Skin epidermis (tissue), 12 donors: ENCODE results near the gene DSTN.

ENCODE experiments used
- H3K27ac ChIP-seq, 21 experiments: fragments of 200-600 bp; sonication (generic) in 11 of 21; one replicate each; pipeline ENCODE4 v1.5.0; 2020; ENCODE audit warnings: mild to moderate bottlenecking in 3 of 21, inconsistent platforms in 2 of 21, moderate library complexity in 2 of 21
- H3K4me3 ChIP-seq, 7 experiments: fragments of 200-600 bp; sonication (generic) in 2 of 7; one replicate each; pipeline ENCODE4 v1.5.0; 2020; ENCODE audit warnings: inconsistent platforms in 2 of 7, mild to moderate bottlenecking in 2 of 7, moderate library complexity in 1 of 7

DSTN gene

GRCh38 chr20:17572034-17572638 is 2.3 kb downstream of the DSTN start:
- Histone ChIP-seq H3K27ac (peak overlapping the region in 9 of 21 experiments; percentile 16 to 99 (median 43)), H3K4me3 (peak overlapping the region in 2 of 7 experiments; percentile 82 to 83)

- H3K4me3 ChIP-seq, result no peak overlapping the region
- no peak overlapping the region for H3K27ac ChIP-seq
These were observed 3.6 kb downstream of the DSTN start for GRCh38 chr20:17573463-17573862.

- Histone ChIP-seq H3K27ac (no peak overlapping the region), H3K4me3 (no peak overlapping the region)
These were observed 6.3 kb downstream of the DSTN start for GRCh38 chr20:17576215-17576614.

GRCh38 chr20:17579369-17580039 is 9.6 kb downstream of the DSTN start:
- Histone ChIP-seq H3K4me3 (no peak overlapping the region), H3K27ac (no peak overlapping the region)

- Histone ChIP-seq H3K27ac (no peak overlapping the region), H3K4me3 (no peak overlapping the region)
These were observed 11.0 kb downstream of the DSTN start for GRCh38 chr20:17580895-17581294.

GRCh38 chr20:17583126-17583525 is 13.3 kb downstream of the DSTN start:
- no peak overlapping the region for H3K27ac ChIP-seq
- H3K4me3 ChIP-seq, result no peak overlapping the region

- H3K27ac ChIP-seq, result no peak overlapping the region
- no peak overlapping the region for H3K4me3 ChIP-seq
These were observed 14.8 kb downstream of the DSTN start for GRCh38 chr20:17584689-17585088.

GRCh38 chr20:17586250-17586649 is 16.4 kb downstream of the DSTN start:
- Histone ChIP-seq H3K4me3 (no peak overlapping the region), H3K27ac (no peak overlapping the region)

GRCh38 chr20:17587148-17587547 is 17.3 kb downstream of the DSTN start:
- H3K4me3 ChIP-seq, result no peak overlapping the region
- no peak overlapping the region for H3K27ac ChIP-seq

- Histone ChIP-seq H3K4me3 (no peak overlapping the region), H3K27ac (no peak overlapping the region)
These were observed 17.9 kb downstream of the DSTN start for GRCh38 chr20:17587824-17588223.

- Histone ChIP-seq H3K4me3 (no peak overlapping the region), H3K27ac (no peak overlapping the region)
These were observed 19.4 kb downstream of the DSTN start for GRCh38 chr20:17589161-17589834.

GRCh38 chr20:17590245-17590644 is 20.4 kb downstream of the DSTN start:
- Histone ChIP-seq H3K27ac (no peak overlapping the region), H3K4me3 (no peak overlapping the region)

- peak overlapping the region in 5 of 21 experiments; percentile 7 to 58 (median 39) for H3K27ac ChIP-seq
- H3K4me3 ChIP-seq, result no peak overlapping the region
These were observed 24.0 kb downstream of the DSTN start for GRCh38 chr20:17593902-17594301.

GRCh38 chr20:17594443-17594842 is 24.6 kb downstream of the DSTN start:
- Histone ChIP-seq H3K4me3 (no peak overlapping the region), H3K27ac (peak overlapping the region in 5 of 21 experiments; percentile 7 to 58 (median 39))

GRCh38 chr20:17595856-17596255 is 26.0 kb downstream of the DSTN start:
- no peak overlapping the region for H3K4me3 ChIP-seq
- H3K27ac ChIP-seq, result no peak overlapping the region

- no peak overlapping the region for H3K4me3 ChIP-seq
- H3K27ac ChIP-seq, result no peak overlapping the region
These were observed 28.2 kb downstream of the DSTN start for GRCh38 chr20:17598013-17598550.

GRCh38 chr20:17601957-17602356 is 32.1 kb downstream of the DSTN start:
- Histone ChIP-seq H3K4me3 (no peak overlapping the region), H3K27ac (no peak overlapping the region)

GRCh38 chr20:17602493-17602892 is 32.6 kb downstream of the DSTN start:
- Histone ChIP-seq H3K27ac (no peak overlapping the region), H3K4me3 (no peak overlapping the region)

GRCh38 chr20:17605131-17605660 is 35.3 kb downstream of the DSTN start:
- no peak overlapping the region for H3K27ac ChIP-seq
- H3K4me3 ChIP-seq, result no peak overlapping the region

GRCh38 chr20:17606001-17606400 is 36.1 kb downstream of the DSTN start:
- Histone ChIP-seq H3K4me3 (no peak overlapping the region), H3K27ac (no peak overlapping the region)
